GM18502 (cell line): ENCODE data around the gene CD180.

Source experiments
- ATAC-seq: cut with Tn5 transposase; IDR thresholded peaks from one replicate; pipeline ENCODE4 v1.9.1; 2021; ENCODE audit warnings: mild to moderate bottlenecking; ENCODE audit not compliant: unreplicated experiment, poor library complexity

The CD180 gene

DNA sequence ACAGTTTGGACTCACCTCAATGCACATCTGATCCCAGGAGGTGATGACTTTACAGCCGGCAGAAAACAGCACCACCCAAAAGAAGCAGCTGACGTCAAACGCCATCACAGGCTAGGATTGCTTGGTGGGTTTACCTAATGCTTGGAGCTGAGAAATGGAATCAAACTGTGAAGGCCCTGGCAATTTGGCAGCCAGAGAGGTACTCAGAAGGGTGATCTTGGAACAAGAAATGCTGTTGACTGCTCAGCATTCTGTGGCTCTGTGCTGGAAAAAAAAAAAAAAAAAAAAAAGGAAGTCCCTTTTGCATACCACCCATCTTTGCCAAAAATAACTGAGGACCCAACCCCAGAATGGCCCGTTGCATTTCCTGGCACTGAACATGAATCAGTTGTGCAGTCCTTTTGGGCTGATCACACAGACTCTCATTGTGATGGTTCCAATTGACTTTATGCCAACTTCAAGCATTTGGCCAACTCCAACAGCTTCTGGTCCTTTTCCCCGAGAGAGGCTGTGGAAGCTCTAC, at the start of gene CD180:
CD180 (minus strand) TSS at position 263 of the 523 bp plus-strand sequence; CDS start at position 105, 158 bp downstream.
- ATAC-seq = peak; percentile 30

DNA sequence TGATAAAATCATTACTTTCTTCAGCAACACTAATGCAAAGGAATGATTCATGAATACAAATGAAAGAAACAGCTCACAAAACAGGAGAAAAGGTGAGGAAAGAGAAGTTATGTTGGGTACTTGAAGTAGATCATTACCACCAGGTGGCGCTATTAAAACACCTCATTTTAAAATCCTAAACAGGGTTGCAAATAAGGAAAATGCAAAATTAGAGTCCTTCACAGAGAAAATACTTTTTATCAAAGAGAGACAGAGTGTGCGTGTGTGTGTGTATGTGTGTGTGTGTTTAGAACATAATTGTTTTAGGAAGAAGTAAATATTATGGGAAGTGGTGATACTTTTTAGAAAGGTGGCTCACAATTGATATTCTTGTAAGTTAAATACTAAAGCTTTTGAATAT, 49.5 kb upstream of the CD180 start:
- ATAC-seq = no peak

DNA sequence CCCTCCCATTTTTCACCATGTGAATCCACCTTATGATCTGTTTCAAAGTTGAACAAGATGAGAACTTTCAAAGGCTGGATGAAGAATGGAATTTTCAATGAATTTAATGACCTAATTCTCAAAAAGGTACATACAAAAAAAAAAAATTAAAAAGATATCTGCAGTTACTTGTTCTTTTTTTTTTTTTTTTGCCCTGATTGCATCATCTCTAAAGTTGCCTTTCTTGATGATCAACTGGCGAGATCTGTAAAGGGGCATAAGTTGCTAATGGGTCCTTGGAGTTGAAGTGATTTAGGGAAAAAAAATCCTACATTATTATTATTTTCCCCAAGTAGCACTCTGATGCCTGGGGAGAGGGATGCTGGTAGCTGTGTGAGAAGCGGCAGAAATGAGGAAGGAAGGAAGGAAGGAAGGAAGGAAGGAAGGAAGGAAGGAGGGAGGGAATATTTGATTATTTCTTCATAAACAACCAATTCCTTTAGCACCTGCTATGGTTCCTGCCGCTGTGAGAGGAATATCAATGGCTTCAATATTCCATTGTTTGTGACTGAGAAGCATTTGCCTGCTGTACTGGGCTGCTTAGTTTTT, 48.8 kb upstream of the CD180 start:
- no peak for ATAC-seq

DNA sequence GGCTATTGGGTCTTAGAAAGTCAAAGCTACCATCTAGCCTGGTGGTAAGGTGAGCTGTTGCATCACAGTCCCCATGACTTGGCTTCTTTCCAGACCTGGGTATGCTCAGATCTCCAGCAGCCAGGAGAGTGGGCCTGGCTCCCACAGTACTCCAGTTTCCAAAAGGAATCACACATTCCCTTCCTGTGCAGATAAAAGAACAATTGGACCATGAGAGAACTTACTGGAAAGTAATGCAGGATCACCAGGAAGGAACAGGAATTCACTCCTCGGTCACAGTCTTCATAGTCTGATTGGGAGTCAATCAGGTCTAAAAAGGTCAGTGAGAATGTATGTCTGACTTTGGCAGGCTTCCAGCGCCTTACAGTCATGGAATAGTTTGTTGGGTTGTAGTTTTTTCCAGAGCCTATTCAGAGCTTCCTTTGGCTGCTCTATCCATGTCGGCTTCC, 47.8 kb upstream of the CD180 start:
- no peak for ATAC-seq

DNA sequence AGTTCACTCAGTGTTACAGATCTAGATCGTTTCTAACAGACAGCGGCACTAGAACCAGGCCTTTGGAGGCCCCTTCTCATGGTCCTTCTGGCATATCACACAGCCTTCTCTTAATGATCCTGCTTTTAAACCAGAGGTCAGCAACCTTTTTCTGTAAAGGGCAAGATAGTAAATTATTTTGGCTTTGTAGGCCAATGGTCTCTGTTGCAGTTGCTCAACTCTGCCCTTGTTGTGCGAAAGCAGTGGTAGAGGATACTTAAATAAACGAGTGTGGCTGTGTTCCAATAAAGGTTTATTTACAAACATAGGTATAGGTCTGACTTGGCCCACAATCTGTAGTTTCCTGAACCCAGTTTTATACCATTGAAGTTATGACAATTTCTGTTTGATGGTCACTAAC, 47.3 kb upstream of the CD180 start:
- no peak for ATAC-seq

DNA sequence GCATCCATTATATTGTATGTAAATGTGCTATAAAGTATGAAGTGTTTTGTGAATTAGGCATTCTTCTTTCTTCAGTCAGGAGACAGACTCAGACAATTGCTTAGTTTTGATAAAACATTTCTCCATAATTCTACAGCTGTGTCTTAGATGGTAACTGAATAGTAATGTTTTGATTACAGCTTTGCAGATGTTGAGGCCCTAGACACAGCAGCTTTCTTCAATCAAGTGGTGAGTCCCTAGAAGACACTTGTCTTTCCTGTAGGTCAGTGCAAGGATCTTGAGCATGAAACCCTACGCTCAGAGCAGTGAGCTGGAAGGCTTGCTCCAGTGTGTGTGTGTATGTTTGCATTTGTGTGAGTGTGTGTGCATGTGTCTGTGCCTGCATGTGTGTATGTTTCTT, 46.8 kb upstream of the CD180 start:
- ATAC-seq = no peak

GRCh38 chr5:67241326-67241725, 44.7 kb upstream of the CD180 start:
- no peak for ATAC-seq

DNA sequence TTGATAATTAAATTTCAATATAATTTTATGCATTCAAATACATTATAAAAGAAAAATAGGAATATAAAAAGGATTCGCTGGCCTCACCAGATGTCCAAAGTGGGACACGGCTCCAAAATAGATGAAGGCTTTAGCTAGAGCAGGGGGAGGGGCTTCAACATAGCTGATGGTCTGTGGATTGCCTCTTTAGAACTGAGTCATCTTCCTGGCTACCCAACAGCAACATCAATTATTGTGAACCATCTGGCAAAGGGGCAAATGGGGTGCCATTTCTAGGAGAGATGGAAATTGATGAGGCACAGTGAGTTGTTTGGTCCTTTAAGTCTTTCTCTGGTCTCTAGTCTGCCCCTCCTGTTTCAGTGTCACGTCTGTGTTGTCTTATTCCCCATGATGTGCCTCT, 44.2 kb upstream of the CD180 start:
- no peak for ATAC-seq

DNA sequence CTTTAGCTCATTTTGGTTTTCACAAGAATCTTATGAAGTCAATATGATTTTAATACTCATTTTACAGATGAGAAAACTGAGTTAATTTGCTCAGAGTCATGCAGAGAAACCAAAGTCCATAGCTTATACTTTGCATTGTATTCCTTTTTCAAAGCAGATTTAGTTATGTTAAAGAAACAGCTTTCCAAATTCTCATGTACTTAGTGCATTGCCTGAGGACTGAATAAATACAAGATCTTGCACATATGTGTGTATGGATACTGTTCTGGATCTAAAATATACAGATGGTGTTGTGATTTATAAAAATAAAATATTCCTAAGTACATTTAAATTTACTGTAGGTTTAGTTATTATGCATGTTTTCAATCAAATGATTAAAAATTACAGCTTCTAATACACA, 43.5 kb upstream of the CD180 start:
- no peak for ATAC-seq

- ATAC-seq = no peak
Observed at GRCh38 chr5:67238191-67238590, 41.6 kb upstream of the CD180 start.

DNA sequence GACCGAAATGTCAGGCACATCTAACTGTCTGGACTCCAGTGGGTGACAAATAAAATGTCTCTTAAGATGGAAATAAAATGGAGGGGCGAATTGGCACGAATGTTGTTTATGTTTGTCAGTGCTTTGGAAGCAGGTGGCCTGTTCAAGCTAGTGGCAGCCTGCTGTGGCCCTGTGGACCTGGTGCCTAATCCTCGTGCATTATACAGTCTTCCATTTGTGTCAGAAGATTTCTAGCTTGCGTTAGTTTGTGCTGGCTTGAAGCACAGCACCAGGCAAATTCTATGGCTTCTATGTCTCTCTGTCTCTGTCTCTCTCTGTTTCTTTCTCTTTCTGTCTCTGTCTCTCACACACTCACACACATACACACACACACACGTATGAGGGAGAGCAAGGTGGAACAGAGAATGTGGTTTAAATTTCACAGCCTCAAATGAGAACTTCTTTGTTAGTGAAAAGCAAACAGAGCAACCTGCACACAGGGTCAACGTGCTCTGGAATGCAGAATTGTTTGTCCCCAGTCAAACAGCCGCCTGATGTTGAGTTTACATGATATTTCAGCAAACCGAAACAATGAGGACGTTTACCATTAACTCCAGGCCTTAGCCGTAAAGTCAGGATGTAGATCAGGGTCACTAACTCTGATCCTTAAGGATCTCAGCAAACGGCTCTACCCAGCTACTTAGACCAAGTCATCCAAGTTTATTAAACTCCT, 39.0 kb upstream of the CD180 start:
- ATAC-seq = no peak

DNA sequence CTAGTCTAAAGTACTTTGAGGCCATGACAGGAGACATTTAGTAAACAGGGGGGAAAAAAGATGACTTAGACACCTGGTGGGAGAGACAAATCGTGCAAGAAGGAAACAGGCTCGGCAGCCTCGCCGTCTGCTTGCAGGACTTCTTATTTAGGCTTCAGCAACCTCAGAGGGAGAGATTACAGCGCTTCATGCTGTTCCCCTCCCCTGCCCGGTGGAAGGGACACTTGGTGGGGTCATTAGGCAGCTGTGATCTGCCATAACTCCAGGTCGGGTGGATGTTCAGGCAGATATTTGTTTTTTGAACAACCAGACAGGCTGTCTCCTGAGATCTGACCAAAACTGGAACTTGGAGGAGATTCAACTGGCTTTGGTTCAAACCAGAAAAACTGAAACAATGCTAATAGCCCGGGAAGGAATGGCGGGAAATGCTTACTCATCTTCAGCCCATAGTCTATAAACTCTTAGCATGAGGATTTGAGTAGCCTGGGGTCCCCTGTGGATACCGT, 38.1 kb upstream of the CD180 start:
- ATAC-seq = no peak

GRCh38 chr5:67233075-67233474, 36.5 kb upstream of the CD180 start:
- no peak for ATAC-seq

- no peak for ATAC-seq
Observed at GRCh38 chr5:67223211-67223610, 26.6 kb upstream of the CD180 start.

DNA sequence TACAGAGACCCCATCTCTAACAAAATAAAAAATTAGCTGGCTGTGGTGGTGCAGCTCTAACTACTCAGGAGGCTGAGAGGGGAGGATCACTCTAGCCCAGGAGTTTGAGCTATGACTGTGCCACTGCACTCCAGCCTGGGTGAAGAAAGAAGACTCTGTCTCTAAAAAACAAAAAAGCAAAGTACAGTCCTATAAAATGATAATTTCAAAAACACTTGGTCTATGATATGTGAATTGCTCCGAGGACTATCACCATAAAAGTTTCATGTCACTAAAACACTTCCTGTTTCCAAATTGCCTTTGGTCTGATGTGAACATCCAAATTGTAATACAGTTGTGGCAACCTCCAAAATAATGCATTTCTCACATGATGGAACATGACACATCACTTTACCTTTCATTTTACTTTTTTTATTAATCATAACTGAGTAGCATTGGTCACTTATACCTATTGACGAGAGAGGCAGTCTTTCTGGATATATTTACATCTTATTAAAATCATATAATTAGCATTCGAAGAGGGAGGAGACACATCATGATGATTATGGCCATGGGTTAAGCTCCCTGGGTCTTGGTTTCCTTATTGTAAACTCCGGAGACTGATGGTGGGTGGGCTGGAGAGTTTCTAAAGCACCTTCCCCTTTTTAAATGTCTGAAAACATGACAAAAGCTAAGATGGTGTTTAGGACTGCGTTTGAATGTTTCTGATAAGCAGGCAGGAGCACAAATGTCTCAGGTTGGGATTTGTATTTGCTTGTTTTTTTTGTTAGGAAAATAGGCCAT, 25.8 kb upstream of the CD180 start:
- peak; percentile 41 for ATAC-seq

DNA sequence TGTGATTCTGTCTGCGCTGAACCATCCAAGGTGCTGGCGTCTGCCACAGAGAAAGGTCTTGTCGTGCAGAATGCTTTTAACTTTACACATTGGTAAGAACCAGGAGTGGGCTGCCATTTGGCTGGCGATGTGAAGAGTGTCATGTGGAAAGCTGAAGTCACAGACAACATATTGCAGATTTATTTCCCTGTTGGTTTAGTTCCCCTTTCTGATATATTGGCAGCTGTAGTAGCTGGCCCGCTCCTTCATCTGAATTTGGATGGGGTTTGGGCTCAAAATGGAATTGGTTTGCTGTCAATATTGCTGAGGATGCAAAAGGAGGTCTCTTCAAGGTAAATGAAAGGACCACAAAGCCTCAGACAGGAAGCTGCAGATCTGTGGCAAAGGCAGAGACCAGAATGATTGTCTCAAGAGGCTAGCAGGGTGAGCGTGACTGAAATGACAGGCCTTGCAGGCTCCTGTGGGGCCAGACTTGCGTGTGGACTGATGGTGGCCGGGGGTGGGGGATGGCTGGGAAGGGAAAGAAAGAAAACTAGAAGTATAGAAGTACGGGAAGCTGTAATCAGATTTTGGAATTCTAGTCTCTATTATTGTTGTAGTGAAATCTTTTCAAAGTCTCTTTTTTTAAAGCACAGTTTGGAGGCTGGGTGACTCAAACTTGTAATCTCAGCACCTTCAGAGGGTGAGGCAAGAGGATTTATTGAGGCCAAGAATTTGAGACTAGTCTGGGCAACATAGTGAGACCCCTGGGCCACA, 25.1 kb upstream of the CD180 start:
- peak; percentile 96 for ATAC-seq

DNA sequence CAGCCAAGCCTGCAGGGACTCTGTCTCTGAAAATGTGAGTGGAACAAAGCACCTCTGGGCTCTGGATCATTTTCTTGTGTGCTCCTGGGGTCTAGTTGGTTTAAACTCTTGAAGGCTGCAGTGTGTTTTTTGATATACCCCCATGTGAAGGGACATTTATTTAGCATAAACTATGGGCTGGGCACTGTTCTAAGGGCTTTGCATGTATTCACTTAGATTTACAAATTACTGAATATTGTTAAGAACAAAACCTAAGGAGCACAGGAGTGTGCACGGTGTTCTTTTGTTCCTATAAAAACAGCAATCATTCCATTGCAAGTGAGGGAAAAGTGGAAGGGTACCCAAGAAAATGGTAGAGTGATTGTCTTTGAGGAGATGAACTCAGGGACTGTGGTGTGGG, 20.0 kb upstream of the CD180 start:
- no peak for ATAC-seq

- ATAC-seq = peak; percentile 99
Observed at GRCh38 chr5:67215519-67216471, 19.2 kb upstream of the CD180 start.
